Measurements from ENCODE around the gene SLC22A17. TPM values are rescaled to one million over a fixed set of nuclear protein-coding genes. Genes with fewer than 3 reads are reported as not detected.
A peak's percentile ranks its signal among the peaks of the same experiment; 100 is the strongest.
"Not testable (repeated sequence)": the region's sequence is repeated elsewhere in the genome, so short reads cannot be mapped to it uniquely, and the experiment has no call there.

SLC22A17 gene
- total RNA-seq, result 1 to 10 TPM; 2.0 to 2.4 (median 2.3) TPM

- H3K36me3 Mint-ChIP-seq (ENCODE audit: insufficient read depth), result no peaks in the 10 kb centered on the region
- H3K9me3 Mint-ChIP-seq, result no peaks in the 10 kb centered on the region
- DNase-seq (peak; percentile 47), ATAC-seq (peak; percentile 87 to 90)
- H3K4me3 Mint-ChIP-seq, result peak within 1 kb of the TSS; percentile 73
- peaks cover 6% of the 10 kb centered on the region for H3K4me1 Mint-ChIP-seq (ENCODE audit: low read depth)
- peaks cover 48% of the 10 kb centered on the region for H3K27me3 Mint-ChIP-seq (ENCODE audit: low read depth)
These were observed at the start of gene SLC22A17 for GRCh38 chr14:23352506-23353432. TSS of gene SLC22A17 (minus strand) at chr14:23352887.

GRCh38 chr14:23401291-23401690, 48.6 kb upstream of the SLC22A17 start:
- H3K4me3 Mint-ChIP-seq, result no peak overlapping the region
- no peak for DNase-seq
- H3K9me3 Mint-ChIP-seq, result no peaks in the 10 kb centered on the region
- peaks cover 13% of the 10 kb centered on the region for H3K27me3 Mint-ChIP-seq (ENCODE audit: low read depth)
- ATAC-seq, result no peak
- H3K36me3 Mint-ChIP-seq (ENCODE audit: insufficient read depth), result no peaks in the 10 kb centered on the region
- no peaks in the 10 kb centered on the region for H3K4me1 Mint-ChIP-seq (ENCODE audit: low read depth)

GRCh38 chr14:23400496-23401149, 47.9 kb upstream of the SLC22A17 start:
- not testable (repeated sequence) for ATAC-seq; H3K9me3 Mint-ChIP-seq; DNase-seq; H3K4me3 Mint-ChIP-seq; H3K4me1 Mint-ChIP-seq (ENCODE audit: low read depth); H3K36me3 Mint-ChIP-seq (ENCODE audit: insufficient read depth)
- peaks cover 13% of the 10 kb centered on the region for H3K27me3 Mint-ChIP-seq (ENCODE audit: low read depth)

GRCh38 chr14:23399591-23399990, 46.9 kb upstream of the SLC22A17 start:
- Mint-ChIP-seq H3K9me3 (no peaks in the 10 kb centered on the region), H3K4me1 (ENCODE audit: low read depth) (no peaks in the 10 kb centered on the region), H3K36me3 (ENCODE audit: insufficient read depth) (no peaks in the 10 kb centered on the region), H3K27me3 (ENCODE audit: low read depth) (peaks cover 8% of the 10 kb centered on the region), H3K4me3 (no peak overlapping the region)
- DNase-seq, result no peak
- no peak for ATAC-seq

GRCh38 chr14:23399136-23399535, 46.4 kb upstream of the SLC22A17 start:
- DNase-seq, result no peak
- ATAC-seq, result no peak
- Mint-ChIP-seq H3K4me1 (ENCODE audit: low read depth) (no peaks in the 10 kb centered on the region), H3K9me3 (no peaks in the 10 kb centered on the region), H3K4me3 (no peak overlapping the region), H3K36me3 (ENCODE audit: insufficient read depth) (no peaks in the 10 kb centered on the region), H3K27me3 (ENCODE audit: low read depth) (peaks cover 8% of the 10 kb centered on the region)

- H3K9me3 Mint-ChIP-seq, result no peaks in the 10 kb centered on the region
- DNase-seq (no peak), ATAC-seq (no peak)
- no peaks in the 10 kb centered on the region for H3K4me1 Mint-ChIP-seq (ENCODE audit: low read depth)
- H3K4me3 Mint-ChIP-seq, result no peak overlapping the region
- H3K36me3 Mint-ChIP-seq (ENCODE audit: insufficient read depth), result no peaks in the 10 kb centered on the region
- H3K27me3 Mint-ChIP-seq (ENCODE audit: low read depth), result peaks cover 6% of the 10 kb centered on the region
These were observed 45.7 kb upstream of the SLC22A17 start for GRCh38 chr14:23398348-23398747.

- H3K36me3 Mint-ChIP-seq (ENCODE audit: insufficient read depth), result no peaks in the 10 kb centered on the region
- no peak overlapping the region for H3K4me3 Mint-ChIP-seq
- H3K9me3 Mint-ChIP-seq, result no peaks in the 10 kb centered on the region
- H3K4me1 Mint-ChIP-seq (ENCODE audit: low read depth), result no peaks in the 10 kb centered on the region
- no peak for DNase-seq
- no peak for ATAC-seq
- H3K27me3 Mint-ChIP-seq (ENCODE audit: low read depth), result no peaks in the 10 kb centered on the region
These were observed 44.2 kb upstream of the SLC22A17 start for GRCh38 chr14:23396781-23397407.

GRCh38 chr14:23396126-23396525, 43.4 kb upstream of the SLC22A17 start:
- DNase-seq, result no peak
- no peaks in the 10 kb centered on the region for H3K27me3 Mint-ChIP-seq (ENCODE audit: low read depth)

GRCh38 chr14:23392613-23393012, 39.9 kb upstream of the SLC22A17 start:
- Mint-ChIP-seq H3K4me1 (ENCODE audit: low read depth) (no peaks in the 10 kb centered on the region), H3K4me3 (no peak overlapping the region), H3K36me3 (ENCODE audit: insufficient read depth) (no peaks in the 10 kb centered on the region), H3K9me3 (no peaks in the 10 kb centered on the region), H3K27me3 (ENCODE audit: low read depth) (peaks cover 5% of the 10 kb centered on the region)
- DNase-seq (no peak), ATAC-seq (no peak)

More at GRCh38 chr14:23396126-23396525, 43.4 kb upstream of the SLC22A17 start:
- no peaks in the 10 kb centered on the region for H3K9me3 Mint-ChIP-seq
- H3K4me1 Mint-ChIP-seq (ENCODE audit: low read depth), result no peaks in the 10 kb centered on the region
- no peak for ATAC-seq
- no peaks in the 10 kb centered on the region for H3K36me3 Mint-ChIP-seq (ENCODE audit: insufficient read depth)
- H3K4me3 Mint-ChIP-seq, result no peak overlapping the region

- H3K36me3 Mint-ChIP-seq (ENCODE audit: insufficient read depth); H3K4me1 Mint-ChIP-seq (ENCODE audit: low read depth); H3K27me3 Mint-ChIP-seq (ENCODE audit: low read depth); H3K9me3 Mint-ChIP-seq; H3K4me3 Mint-ChIP-seq; ATAC-seq; DNase-seq: not testable (repeated sequence)
These were observed 37.2 kb upstream of the SLC22A17 start for GRCh38 chr14:23389871-23390270.

GRCh38 chr14:23389396-23389795, 36.7 kb upstream of the SLC22A17 start:
- Mint-ChIP-seq H3K27me3 (ENCODE audit: low read depth) (peaks cover 5% of the 10 kb centered on the region), H3K4me3 (no peak overlapping the region), H3K36me3 (ENCODE audit: insufficient read depth) (no peaks in the 10 kb centered on the region), H3K4me1 (ENCODE audit: low read depth) (no peaks in the 10 kb centered on the region), H3K9me3 (no peaks in the 10 kb centered on the region)
- no peak for ATAC-seq
- no peak for DNase-seq

GRCh38 chr14:23388996-23389395, 36.3 kb upstream of the SLC22A17 start:
- Mint-ChIP-seq H3K4me1 (ENCODE audit: low read depth) (no peaks in the 10 kb centered on the region), H3K9me3 (no peaks in the 10 kb centered on the region), H3K27me3 (ENCODE audit: low read depth) (peaks cover 5% of the 10 kb centered on the region), H3K4me3 (no peak overlapping the region), H3K36me3 (ENCODE audit: insufficient read depth) (no peaks in the 10 kb centered on the region)
- DNase-seq (no peak), ATAC-seq (no peak)

GRCh38 chr14:23387916-23388882, 35.5 kb upstream of the SLC22A17 start:
- no peak for ATAC-seq
- DNase-seq, result no peak
- Mint-ChIP-seq H3K27me3 (ENCODE audit: low read depth) (peaks cover 5% of the 10 kb centered on the region), H3K36me3 (ENCODE audit: insufficient read depth) (no peaks in the 10 kb centered on the region), H3K9me3 (no peaks in the 10 kb centered on the region), H3K4me1 (ENCODE audit: low read depth) (no peaks in the 10 kb centered on the region), H3K4me3 (no peak overlapping the region)

GRCh38 chr14:23386999-23387398, 34.3 kb upstream of the SLC22A17 start:
- no peak for ATAC-seq

More at GRCh38 chr14:23386999-23387398, 34.3 kb upstream of the SLC22A17 start:
- Mint-ChIP-seq H3K27me3 (ENCODE audit: low read depth) (peaks cover 10% of the 10 kb centered on the region), H3K4me1 (ENCODE audit: low read depth) (no peaks in the 10 kb centered on the region), H3K4me3 (no peak overlapping the region), H3K9me3 (no peaks in the 10 kb centered on the region), H3K36me3 (ENCODE audit: insufficient read depth) (no peaks in the 10 kb centered on the region)
- DNase-seq, result no peak

All from activated T-cell treated with anti-CD3 and anti-CD28 coated beads, Interleukin-2, amount 50 U/mL, for 4 hours (primary cell).